GM21825 (cell line): Measurements from ENCODE around the gene POC1A.

ENCODE experiments used
- ATAC-seq: cut with Tn5 transposase; IDR thresholded peaks from one replicate; pipeline ENCODE4 v1.9.1; 2021; ENCODE audit warnings: mild to moderate bottlenecking, moderate library complexity; ENCODE audit not compliant: unreplicated experiment

Gene POC1A

DNA sequence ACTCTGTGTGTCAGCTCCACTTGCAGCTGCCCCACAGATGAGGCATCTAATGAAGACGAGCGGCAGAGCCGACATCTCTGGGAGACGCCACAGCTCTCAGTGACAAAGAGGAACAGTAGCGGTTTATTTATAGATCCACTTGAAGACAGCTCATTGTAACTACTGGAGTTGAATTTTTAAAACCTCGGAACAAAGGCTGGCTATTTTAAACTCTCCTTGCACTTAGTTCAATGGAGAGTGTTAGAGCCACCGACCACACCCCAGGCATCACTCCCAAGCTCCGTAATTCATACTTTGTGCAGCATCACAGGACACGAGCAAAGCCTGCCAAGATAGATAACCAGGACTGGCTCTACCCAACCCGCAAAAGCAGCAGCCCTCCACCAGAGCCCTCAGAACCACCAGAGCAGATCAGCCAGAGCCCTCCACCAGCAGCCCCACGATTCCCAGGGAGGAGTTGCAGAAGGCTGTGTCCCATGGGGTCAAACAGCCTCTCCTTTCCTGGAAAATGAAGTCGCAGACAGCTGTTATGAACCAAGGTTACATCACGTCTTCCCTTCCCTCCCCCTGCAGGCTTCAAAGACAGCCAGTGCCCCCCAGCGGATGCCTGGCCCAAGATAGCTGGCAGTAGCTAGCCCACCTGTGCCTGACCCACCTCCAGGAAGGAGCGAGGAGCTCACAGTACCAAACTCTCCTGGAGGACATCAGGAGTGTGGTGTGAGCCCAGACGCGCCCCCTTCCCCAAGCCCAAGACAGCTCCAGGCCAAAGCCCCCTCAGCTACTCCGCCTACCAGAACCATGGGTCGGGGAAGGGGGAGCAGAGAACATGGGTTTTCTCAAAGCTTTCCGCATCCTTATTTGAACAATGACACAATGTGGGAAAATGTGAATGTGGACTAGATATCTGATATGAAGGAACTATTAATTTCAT, 45.7 kb downstream of the POC1A start:
- ATAC-seq: no peak

DNA sequence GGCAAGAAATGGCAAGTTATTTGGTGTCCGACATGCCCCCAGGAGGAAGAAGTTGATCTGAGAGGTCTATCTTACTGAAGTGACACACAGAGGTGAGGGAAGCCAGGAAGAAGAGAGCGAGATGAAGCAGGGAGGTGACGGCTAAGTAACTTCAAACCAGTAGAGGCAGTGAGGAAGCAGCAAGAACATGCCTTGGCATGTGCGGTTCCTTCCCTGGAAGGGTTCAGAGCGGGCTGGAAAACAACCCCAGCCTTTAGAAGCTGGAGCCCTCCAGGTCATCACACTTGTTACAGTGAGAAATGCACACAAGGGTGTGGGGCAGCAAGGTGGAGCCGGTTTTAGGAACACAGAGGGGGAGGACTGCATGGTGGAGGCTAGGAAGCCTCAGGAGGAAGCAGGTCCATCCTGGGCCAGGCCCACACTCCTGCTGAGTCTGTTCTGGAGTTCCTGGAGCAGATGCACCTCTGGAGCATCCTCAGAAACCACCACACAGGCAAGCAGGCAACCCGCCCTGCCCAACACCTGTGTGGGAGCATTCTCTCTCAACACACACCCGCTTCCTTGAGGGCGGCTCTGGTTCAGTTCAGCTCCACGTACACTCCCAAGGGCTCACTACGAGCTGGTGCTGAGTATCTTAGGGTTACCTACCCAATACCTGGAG, 47.1 kb downstream of the POC1A start:
- no peak for ATAC-seq

- no peak for ATAC-seq
Observed at GRCh38 chr3:52104684-52105640, 49.3 kb downstream of the POC1A start.

- ATAC-seq: no peak
Observed at GRCh38 chr3:52102934-52103333, 51.3 kb downstream of the POC1A start.

GRCh38 chr3:52099001-52099401, 55.2 kb downstream of the POC1A start:
- ATAC-seq: no peak

- ATAC-seq: no peak
Observed at GRCh38 chr3:52097851-52098507, 56.2 kb downstream of the POC1A start.

- no peak for ATAC-seq
Observed at GRCh38 chr3:52095990-52096775, 58.0 kb downstream of the POC1A start.

- ATAC-seq: no peak
Observed at GRCh38 chr3:52094571-52095485, 59.4 kb downstream of the POC1A start.

GRCh38 chr3:52093756-52094545, 60.3 kb downstream of the POC1A start:
- no peak for ATAC-seq

GRCh38 chr3:52092891-52093290, 61.3 kb downstream of the POC1A start:
- ATAC-seq: no peak

- ATAC-seq: no peak
Observed at GRCh38 chr3:52092271-52092660, 62.0 kb downstream of the POC1A start.

- ATAC-seq: no peak
Observed at GRCh38 chr3:52091586-52092270, 62.5 kb downstream of the POC1A start.

GRCh38 chr3:52090933-52091468, 63.2 kb downstream of the POC1A start:
- no peak for ATAC-seq

DNA sequence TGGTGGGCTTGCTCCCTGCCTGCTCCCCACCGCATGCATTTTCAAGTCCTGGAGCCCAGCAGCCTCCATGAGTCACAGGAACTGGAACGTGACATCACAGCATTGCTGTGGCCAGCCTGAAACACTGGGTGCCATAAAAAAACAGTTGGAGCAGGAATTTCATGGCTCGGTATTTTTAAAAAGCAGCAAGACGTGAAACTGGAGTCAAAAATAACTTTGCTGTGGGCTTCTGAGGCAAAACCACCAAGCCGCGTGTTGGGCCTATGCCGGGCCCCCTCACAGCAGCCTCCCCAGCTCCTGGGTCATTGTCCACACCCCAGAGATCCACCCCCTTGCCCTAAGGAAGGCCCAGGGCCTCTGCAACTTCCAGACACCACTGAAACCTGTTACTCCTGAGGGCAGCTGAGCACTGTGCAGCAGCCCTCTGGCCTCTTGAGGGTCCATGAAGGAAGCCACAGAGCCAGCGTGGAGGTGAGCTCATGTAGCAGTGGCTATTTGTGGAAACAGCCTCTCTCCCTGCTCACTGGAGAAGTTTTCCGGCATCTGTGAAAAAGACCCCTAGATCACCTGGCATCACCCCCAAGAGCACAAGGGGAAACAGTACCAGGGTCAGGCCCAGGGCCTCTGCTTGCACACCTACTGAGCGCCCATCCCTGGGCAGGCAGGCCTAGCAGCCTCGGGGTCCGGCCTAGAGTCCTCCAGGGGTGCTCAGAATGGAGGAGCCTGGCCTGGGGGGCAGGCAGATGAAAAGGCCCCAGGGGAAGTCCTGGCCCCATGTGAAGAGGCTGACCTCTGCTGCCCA, 63.9 kb downstream of the POC1A start:
- ATAC-seq: no peak

DNA sequence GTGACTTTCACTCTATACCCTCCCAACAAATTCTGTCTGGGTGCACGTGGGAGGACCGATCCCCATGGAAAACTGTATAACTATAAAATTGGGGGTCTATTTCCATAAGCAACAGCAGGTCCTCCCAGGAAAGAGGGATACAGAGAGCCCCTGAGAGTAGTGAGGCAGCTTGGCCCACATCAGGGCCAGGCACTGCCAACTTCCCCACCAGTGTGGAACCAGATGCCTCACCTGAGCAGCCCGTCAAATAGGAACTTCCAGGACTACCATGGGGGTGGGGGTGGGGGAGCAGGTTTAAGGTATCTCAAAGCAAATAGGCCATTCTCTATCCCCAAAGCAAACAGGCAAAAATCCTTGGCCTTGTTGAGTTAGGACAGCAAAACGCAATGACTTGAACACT, 64.5 kb downstream of the POC1A start:
- ATAC-seq: no peak
